Muscle of arm (tissue), 12 donors: ENCODE data around the gene PLCL1. TPM values are rescaled to one million over a fixed set of nuclear protein-coding genes. Genes with fewer than 3 reads are reported as not detected.
"Not testable (repeated sequence)": the region's sequence is repeated elsewhere in the genome, so short reads cannot be mapped to it uniquely, and the experiment has no call there.

Experiments
- DNase-seq: peaks from one replicate; pipeline ENCODE4 v3.0.0-alpha.2; 2013
- polyA plus RNA-seq, 12 donors: library from polyadenylated mRNA; unstranded; fragments of 120-200 nt; gene quantifications; one replicate each; pipeline ENCODE4 v1.2.1, GENCODE V29; 2013; ENCODE audit not compliant: insufficient read length in 12 of 12

The PLCL1 gene
- polyA plus RNA-seq, 12 donors, result 7.8 to 24.6 (median 17.0) TPM; not detected in 1

DNA sequence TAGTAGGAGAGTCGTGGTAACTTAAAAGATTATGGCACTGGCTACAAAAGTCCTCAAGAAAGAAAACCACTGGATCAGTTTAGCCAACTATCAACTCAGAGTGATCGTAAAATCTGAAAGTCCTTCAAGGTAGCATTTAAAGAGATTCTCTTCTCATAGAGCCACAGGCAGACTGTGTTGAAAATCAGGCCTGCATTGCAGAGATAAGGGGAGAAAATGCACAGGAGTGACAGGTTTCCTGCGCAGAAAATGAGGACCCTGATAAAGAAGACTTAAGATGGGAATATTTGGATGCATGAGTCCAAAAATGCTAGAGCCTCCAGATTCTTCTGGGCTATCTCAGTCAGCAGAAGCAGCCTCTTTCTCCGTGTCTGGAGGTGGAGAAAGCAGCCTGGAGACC lies 360.9 kb downstream of the PLCL1 start:
- no peak for DNase-seq

- DNase-seq, result no peak
Measured at GRCh38 chr2:198167346-198167745, 363.0 kb downstream of the PLCL1 start.

- DNase-seq, result no peak
Measured at GRCh38 chr2:198168651-198169050, 364.3 kb downstream of the PLCL1 start.

DNA sequence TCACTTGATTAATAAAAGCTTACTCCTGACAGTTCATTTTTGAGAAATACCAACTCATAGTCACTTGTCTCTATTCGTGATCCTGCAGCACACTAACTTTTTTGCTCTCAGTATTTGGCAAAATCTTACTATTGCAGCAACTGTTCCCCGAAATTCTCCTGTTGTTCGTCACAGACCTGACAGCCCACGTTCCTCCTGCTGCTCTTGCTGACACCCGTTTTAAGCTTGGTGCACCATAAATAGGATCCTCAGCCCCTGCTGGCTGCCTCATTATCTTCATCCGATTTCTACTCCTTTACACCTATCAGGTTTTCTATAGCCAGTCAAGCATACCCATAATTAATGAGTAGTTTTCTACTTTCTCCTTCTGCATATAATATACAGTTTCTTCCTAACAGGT lies 368.8 kb downstream of the PLCL1 start:
- no peak for DNase-seq

DNA sequence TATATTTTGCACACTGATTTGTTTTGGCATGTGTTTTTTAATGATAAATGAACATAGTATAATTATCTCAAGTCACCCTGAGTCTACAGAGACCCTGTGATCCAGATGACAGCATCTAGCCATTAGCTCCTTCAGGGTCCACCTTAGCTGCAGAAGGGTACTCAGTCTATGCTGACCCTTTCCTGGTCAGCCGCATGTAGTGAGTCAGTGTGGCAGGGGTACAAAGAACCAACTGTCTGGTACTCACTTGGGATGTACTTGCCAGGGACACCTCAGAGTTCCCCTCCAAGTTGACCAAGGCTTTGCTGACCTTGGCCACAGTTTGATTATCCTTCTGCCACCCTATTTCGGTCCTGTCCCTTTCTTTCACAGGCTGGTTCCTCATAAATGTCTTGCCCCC lies 369.5 kb downstream of the PLCL1 start:
- no peak for DNase-seq

DNA sequence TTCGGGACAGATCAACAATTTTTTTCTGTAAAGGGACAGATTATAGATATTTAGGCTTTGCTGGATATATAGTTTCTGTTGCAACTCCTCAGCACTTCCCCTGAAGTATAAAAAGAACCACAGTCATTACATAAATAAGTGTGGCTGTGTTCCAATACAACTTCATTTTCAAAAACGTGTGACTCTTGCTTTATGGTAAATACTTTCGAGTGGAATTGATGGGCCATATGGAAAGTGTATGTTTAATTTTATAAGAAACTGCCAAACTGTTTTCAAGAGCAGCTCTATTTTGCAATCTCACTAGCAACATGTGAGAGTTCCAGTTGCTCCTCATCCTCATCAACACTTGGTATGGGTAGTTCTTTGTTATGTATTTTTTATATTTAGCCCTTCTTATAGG lies 370.9 kb downstream of the PLCL1 start:
- no peak for DNase-seq

- no peak for DNase-seq
Measured at GRCh38 chr2:198177040-198177439, 372.6 kb downstream of the PLCL1 start.

DNA sequence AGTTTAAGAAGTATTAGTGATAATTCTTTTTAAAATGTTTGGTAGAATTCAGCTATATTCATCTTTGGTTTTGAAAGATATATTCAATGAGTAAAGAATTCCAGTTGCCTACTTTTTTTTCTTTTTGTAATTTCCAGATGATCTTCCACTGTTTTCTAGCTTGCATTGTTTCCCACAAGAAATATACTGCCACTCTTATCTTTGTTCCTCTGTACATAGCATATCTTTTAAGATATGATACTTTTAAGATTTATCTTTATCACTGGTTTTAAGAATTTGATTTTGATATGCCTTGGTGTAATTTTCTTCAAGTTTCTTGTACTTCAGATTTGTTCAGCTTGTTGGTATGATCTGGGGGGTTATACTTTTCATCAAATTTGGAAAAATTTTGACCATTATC lies 374.4 kb downstream of the PLCL1 start:
- DNase-seq, result no peak

GRCh38 chr2:198186257-198186656 lies 381.9 kb downstream of the PLCL1 start:
- DNase-seq, result no peak

GRCh38 chr2:198187841-198188240 lies 383.4 kb downstream of the PLCL1 start:
- DNase-seq, result peak; percentile 13

GRCh38 chr2:198188982-198189381 lies 384.6 kb downstream of the PLCL1 start:
- DNase-seq, result no peak

GRCh38 chr2:198191651-198192050 lies 387.3 kb downstream of the PLCL1 start:
- peak; percentile 21 for DNase-seq

DNA sequence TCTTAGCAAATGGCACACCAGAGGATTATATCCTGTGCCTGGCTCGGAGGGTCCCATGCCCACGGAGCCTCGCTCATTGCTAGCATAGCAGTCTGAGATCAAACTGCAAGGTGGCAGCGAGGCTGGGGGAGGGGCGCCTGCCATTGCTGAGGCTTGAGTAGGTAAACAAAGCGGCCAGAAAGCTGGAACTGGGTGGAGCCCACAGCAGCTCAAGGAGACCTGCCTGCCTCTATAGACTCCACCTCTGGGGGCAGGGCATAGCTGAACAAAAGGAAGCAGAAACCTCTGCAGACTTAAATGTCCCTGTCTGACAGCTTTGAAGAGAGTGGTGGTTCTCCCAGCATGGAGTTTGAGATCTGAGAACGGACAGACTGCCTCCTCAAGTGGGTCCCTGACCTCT lies 392.2 kb downstream of the PLCL1 start:
- DNase-seq, result not testable (repeated sequence)

Other genes with a start within 250 kb of the PLCL1 start
- gene RFTN2, start 129.0 kb upstream of the PLCL1 start, polyA plus RNA-seq, result 10 to 100 TPM in 11 of 12 donors, not detected in 1; 15.1 to 39.4 (median 18.7) TPM
- gene MARS2, start 99.2 kb upstream of the PLCL1 start, polyA plus RNA-seq, result 1 to 10 TPM in 10 of 12 donors, not detected in 2; 2.5 to 4.3 (median 4.0) TPM
- gene BOLL, start 19.3 kb upstream of the PLCL1 start, polyA plus RNA-seq, result 1 to 10 TPM in 9 of 12 donors, under 1 TPM in 1, not detected in 2; 0.68 to 4.5 (median 2.2) TPM